GM18526 (cell line): ENCODE results near the gene ELMO1.

Source experiments
- POLR2A ChIP-seq: IDR thresholded peaks from 3 replicates; pipeline ENCODE4 v1.6.1; 2011; ENCODE audit not compliant: insufficient read length; ENCODE audit errors: extremely low read depth

The ELMO1 gene

GRCh38 chr7:37480041-37481031 is 31.7 kb upstream of the ELMO1 start:
- TF ChIP-seq POLR2A, result no peak

- TF ChIP-seq POLR2A, result no peak
Measured at GRCh38 chr7:37476881-37477450, 28.3 kb upstream of the ELMO1 start.

GRCh38 chr7:37476428-37476827 is 27.8 kb upstream of the ELMO1 start:
- TF ChIP-seq POLR2A, result no peak

GRCh38 chr7:37475646-37476045 is 27.0 kb upstream of the ELMO1 start:
- TF ChIP-seq POLR2A, result no peak

- TF ChIP-seq POLR2A, result no peak
Measured at GRCh38 chr7:37471619-37472018, 23.0 kb upstream of the ELMO1 start.

- no peak for TF ChIP-seq POLR2A
Measured at GRCh38 chr7:37467002-37467401, 18.3 kb upstream of the ELMO1 start.

- TF ChIP-seq POLR2A, result no peak
Measured at GRCh38 chr7:37462138-37462537, 13.5 kb upstream of the ELMO1 start.

GRCh38 chr7:37455081-37455480 is 6.4 kb upstream of the ELMO1 start:
- no peak for TF ChIP-seq POLR2A

GRCh38 chr7:37452346-37452745 is 3.7 kb upstream of the ELMO1 start:
- no peak for TF ChIP-seq POLR2A

GRCh38 chr7:37450035-37450434 is 1.4 kb upstream of the ELMO1 start:
- TF ChIP-seq POLR2A, result no peak

- TF ChIP-seq POLR2A, result no peak
Measured at GRCh38 chr7:37449621-37450020, 957 bp upstream of the ELMO1 start.

- no peak for TF ChIP-seq POLR2A
Measured at GRCh38 chr7:37448011-37448635, 541 bp downstream of the ELMO1 start.

- no peak for TF ChIP-seq POLR2A
Measured at GRCh38 chr7:37446371-37446770, 2.3 kb downstream of the ELMO1 start.

- no peak for TF ChIP-seq POLR2A
Measured at GRCh38 chr7:37445790-37446189, 2.9 kb downstream of the ELMO1 start.

- TF ChIP-seq POLR2A, result no peak
Measured at GRCh38 chr7:37445064-37445723, 3.5 kb downstream of the ELMO1 start.
